Stimulated activated naive CD8-positive, alpha-beta T cell treated with anti-CD3 and anti-CD28 coated beads, Interleukin-15, amount 100 ng/mL, for 72 hours (primary cell): ENCODE measurements around the gene LMLN.
"Not testable (repeated sequence)": the region's sequence is repeated elsewhere in the genome, so short reads cannot be mapped to it uniquely, and the experiment has no call there.

Experiments
- ATAC-seq: fragments of 150-1000 bp; cut with Tn5 transposase; 2 replicates; pipeline ENCODE4 v1.10.0; 2021; ENCODE audit warnings: mild to moderate bottlenecking, moderate library complexity
- DNase-seq, 2 donors: peaks; one replicate each; pipeline ENCODE4 v3.0.0; 2021 to 2022
- H3K27ac Mint-ChIP-seq, 2 donors: one replicate each; pipeline ENCODE4 v1.8.0; 2022; ENCODE audit warnings: mild to moderate bottlenecking in 2 of 2, mixed read lengths in 2 of 2, moderate library complexity in 2 of 2
- H3K27me3 Mint-ChIP-seq: one replicate; pipeline ENCODE4 v1.8.0; 2022; ENCODE audit warnings: mixed read lengths
- H3K4me1 Mint-ChIP-seq: one replicate; pipeline ENCODE4 v1.8.0; 2022; ENCODE audit warnings: mild to moderate bottlenecking, mixed read lengths
- H3K4me3 Mint-ChIP-seq, 2 donors: one replicate each; pipeline ENCODE4 v1.8.0; 2022; ENCODE audit warnings: mild to moderate bottlenecking in 2 of 2, mixed read lengths in 2 of 2, moderate library complexity in 1 of 2
- H3K9me3 Mint-ChIP-seq, 2 donors: one replicate each; pipeline ENCODE4 v1.8.0; 2022; ENCODE audit warnings: mixed read lengths in 2 of 2

The LMLN gene

DNA sequence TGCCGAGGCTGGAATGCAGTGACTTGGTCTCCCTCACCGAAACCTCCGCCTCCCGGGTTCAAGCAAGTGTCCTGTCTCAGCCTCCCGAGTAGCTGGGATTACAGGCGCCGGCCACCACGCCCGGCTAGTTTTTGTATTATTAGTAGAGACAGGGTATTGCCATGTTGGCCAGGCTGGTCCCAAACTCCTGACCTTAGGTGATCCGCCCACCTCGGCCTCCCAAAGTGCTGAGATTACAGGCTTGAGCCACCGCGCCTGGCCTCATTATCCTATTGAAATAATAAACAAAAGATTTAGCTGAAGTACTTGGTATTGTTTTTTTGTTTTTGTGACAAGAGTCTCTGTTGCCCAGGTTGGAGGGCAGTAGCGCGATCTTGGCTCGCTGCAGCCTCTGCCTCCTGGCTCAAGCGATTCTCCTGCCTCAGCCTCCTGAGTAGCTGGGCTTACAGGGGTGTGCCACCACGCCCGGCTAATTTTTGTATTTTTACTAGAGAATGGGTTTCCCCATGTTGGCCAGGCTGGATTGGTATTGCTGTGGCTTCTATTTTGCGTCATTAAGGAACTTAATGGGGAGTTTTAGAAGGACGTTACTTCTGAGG lies 8.5 kb upstream of the LMLN start:
- H3K9me3 Mint-ChIP-seq, result no peaks in the 10 kb centered on the region
- DNase-seq (no peak), ATAC-seq (no peak)
- H3K4me1 Mint-ChIP-seq, result peaks cover 63% of the 10 kb centered on the region
- peak overlapping the region; percentile 96 to 97 for H3K4me3 Mint-ChIP-seq
- H3K27me3 Mint-ChIP-seq, result no peaks in the 10 kb centered on the region
- H3K27ac Mint-ChIP-seq, result peak overlapping the region; percentile 99 to 100

DNA sequence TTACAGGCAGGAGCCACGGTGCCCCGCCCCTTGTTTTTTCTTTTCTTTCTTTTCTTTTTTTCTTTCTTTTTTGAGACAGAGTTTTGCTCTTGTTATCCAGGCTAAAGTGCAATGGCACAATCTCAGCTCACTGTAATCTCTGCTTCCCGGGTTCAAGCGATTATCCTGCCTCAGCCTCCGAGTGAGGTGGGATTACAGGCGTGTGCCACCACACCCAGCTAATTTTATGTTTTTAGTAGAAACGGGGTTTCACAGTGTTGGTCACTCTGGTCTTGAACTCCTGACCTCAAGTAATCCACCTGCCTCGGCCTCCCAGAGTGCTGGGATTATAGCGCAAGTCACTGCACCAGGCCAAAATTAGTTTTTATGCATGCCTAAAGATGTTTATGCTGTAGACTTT lies 7.6 kb upstream of the LMLN start:
- peak overlapping the region; percentile 63 to 80 for H3K27ac Mint-ChIP-seq
- ATAC-seq (no peak), DNase-seq (no peak)
- peaks cover 72% of the 10 kb centered on the region for H3K4me1 Mint-ChIP-seq
- no peaks in the 10 kb centered on the region for H3K9me3 Mint-ChIP-seq
- H3K27me3 Mint-ChIP-seq, result no peaks in the 10 kb centered on the region
- H3K4me3 Mint-ChIP-seq, result peak overlapping the region; percentile 79 to 80

DNA sequence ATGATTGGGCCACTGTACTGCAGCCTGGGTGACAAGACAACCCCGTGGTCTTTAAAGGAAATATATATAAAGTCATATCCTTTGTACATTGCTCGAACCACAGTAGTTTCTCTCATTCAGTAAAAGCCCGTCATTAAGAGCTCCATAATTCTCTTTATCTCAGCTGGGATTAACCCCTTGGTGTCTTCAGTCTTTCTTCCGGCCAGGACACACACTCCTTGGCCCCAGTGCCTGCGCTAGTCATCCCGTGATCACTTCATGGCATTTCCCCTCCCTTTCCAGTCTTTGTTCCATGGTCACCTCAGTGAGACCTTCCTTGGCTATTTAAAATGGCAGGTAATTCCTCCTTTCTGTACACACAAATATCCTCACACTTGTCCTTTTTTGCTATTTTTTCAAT lies 6.7 kb upstream of the LMLN start:
- Mint-ChIP-seq H3K4me1 (peaks cover 80% of the 10 kb centered on the region), H3K4me3 (peak overlapping the region; percentile 79 to 80), H3K9me3 (no peaks in the 10 kb centered on the region), H3K27ac (peak overlapping the region; percentile 61 to 64), H3K27me3 (no peaks in the 10 kb centered on the region)
- DNase-seq (no peak), ATAC-seq (no peak)

DNA sequence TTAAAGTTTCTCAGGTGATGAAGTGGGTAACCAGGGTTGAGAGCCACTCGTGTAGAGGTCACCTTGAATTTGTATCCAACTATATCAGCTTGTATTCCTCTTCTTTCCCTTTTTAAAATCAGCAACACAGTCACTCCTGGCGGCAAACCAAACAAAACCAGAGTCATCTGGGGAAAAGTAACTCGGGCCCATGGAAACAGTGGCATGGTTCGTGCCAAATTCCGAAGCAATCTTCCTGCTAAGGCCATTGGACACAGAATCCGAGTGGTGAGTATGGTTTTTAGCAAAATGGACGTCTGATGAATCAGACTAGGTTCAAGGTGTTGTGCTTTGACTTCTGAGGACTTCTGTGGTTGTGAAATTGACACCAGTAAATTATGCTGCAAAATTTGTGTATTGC lies 6.1 kb upstream of the LMLN start:
- no peaks in the 10 kb centered on the region for H3K27me3 Mint-ChIP-seq
- H3K9me3 Mint-ChIP-seq, result no peaks in the 10 kb centered on the region
- peak overlapping the region in 1 of 2 donors; percentile 76 for H3K27ac Mint-ChIP-seq
- DNase-seq (no peak), ATAC-seq (no peak)
- H3K4me3 Mint-ChIP-seq, result peak overlapping the region; percentile 79 to 80
- H3K4me1 Mint-ChIP-seq, result peaks cover 84% of the 10 kb centered on the region

DNA sequence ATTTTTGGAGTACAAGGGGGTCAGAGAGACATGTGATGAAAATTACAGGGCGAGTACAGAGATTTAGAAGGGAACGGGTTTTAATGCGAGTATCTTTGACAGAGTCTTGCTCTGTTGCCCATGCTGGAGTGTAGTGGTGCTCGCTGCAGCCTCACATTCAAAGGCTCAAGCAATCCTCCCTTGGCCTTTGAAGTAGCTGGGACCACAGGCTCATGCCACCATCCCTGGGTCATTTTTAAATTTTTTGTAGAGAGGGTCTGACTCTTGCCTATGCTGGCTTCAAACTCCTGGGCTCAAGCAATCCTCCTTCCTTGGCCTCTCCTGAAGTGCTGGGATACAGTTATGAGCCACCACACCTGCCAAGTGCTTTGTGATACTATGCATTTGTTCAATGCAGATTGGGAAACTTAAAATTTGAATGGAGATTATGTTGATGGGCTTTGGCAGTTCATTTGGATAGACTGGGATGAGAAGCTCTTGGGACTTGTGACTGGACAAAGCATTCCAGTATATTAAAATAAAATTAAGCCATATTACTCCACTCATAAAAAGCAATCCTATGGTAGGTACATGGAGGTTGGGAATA lies 4.0 kb upstream of the LMLN start:
- Mint-ChIP-seq H3K4me1 (peaks cover 87% of the 10 kb centered on the region), H3K27ac (no peak overlapping the region), H3K4me3 (no peak overlapping the region), H3K27me3 (no peaks in the 10 kb centered on the region), H3K9me3 (no peaks in the 10 kb centered on the region)
- DNase-seq (no peak), ATAC-seq (no peak)

DNA sequence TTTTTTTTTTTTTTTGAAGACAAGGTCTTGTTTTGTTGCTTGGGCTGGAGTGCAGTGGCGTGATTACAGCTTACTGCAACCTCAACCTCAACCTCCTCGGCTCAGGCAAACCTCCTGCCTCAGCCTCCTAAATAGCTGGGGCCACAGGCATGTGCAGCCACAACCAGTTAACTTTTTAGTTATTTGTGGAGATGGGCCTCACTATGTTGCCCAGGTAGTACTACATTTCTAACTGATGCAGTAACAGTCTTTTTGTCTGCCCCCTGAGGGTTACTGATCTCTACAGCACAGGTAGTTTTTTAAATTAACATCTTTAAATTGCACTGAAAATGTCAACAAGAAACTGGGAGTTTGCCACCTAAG lies 3.4 kb upstream of the LMLN start:
- Mint-ChIP-seq H3K4me3 (no peak overlapping the region), H3K27ac (no peak overlapping the region), H3K27me3 (no peaks in the 10 kb centered on the region), H3K4me1 (peaks cover 87% of the 10 kb centered on the region), H3K9me3 (no peaks in the 10 kb centered on the region)
- no peak for DNase-seq
- ATAC-seq, result no peak

DNA sequence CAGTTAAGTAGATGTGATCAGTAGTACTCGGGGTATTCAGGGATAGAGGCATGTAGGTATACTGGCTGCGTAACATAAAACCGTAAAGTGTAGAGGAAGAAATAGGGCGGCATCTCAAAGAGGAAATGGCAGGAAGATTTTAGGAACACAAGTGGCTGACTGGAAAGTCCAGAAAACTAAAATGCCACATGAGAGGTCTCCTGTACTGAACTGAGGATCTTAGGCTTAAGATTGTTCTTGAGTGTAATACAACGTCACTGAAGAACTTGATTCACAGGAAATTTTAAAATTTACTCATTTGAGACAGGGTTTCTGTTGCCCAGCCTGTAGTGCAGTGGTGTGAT lies 2.3 kb upstream of the LMLN start:
- Mint-ChIP-seq H3K4me1 (peaks cover 85% of the 10 kb centered on the region), H3K27ac (no peak overlapping the region)
- no peak for DNase-seq

DNA sequence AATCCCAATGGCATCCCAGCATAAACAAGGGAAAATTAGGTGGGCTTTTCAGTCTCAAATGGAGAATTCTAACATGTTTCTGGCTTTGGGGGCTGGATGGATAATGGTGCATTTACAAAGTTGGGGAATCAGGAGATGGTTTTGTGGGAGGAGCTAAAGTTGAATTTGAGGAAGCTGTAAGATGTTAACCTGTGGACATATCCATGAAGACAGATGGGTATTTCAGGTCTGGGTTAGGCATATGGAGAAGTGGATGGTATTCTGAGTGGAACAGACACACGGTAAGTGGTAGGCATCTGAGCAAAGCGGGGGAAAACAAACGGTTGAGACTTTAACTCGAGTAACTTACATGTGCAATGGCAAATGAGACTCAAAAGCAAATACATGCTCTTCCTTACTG lies 1.7 kb upstream of the LMLN start:
- Mint-ChIP-seq H3K4me3 (peak overlapping the region; percentile 42 to 96), H3K27me3 (no peaks in the 10 kb centered on the region), H3K9me3 (no peaks in the 10 kb centered on the region), H3K27ac (no peak overlapping the region), H3K4me1 (peaks cover 83% of the 10 kb centered on the region)
- no peak for ATAC-seq
- no peak for DNase-seq

More for the DNA sequence above, 2.3 kb upstream of the LMLN start:
- no peaks in the 10 kb centered on the region for H3K9me3 Mint-ChIP-seq
- no peaks in the 10 kb centered on the region for H3K27me3 Mint-ChIP-seq
- H3K4me3 Mint-ChIP-seq, result no peak overlapping the region
- no peak for ATAC-seq

DNA sequence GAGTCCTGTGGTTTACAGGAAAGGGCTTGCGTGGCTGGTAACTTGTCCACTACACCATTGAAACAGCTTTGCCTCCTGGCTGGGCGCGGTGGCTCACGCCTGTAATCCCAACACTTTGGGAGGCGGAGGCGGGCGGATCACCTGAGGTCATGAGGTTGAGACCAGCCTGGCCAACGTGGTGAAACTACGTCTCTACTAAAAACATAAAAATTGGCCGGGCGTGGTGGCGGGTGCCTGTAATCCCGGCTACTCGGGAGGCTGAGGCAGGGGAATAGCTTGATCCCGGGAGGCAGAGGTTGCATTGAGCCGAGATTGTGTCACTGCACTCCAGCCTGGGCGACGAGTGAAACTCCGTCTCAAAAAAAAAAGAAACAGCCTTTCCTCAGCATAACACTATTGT lies 1.2 kb upstream of the LMLN start:
- ATAC-seq, H3K27ac Mint-ChIP-seq, H3K27me3 Mint-ChIP-seq, DNase-seq, H3K9me3 Mint-ChIP-seq: not testable (repeated sequence)
- Mint-ChIP-seq H3K4me1 (peaks cover 81% of the 10 kb centered on the region), H3K4me3 (peak overlapping the region; percentile 42 to 96)

DNA sequence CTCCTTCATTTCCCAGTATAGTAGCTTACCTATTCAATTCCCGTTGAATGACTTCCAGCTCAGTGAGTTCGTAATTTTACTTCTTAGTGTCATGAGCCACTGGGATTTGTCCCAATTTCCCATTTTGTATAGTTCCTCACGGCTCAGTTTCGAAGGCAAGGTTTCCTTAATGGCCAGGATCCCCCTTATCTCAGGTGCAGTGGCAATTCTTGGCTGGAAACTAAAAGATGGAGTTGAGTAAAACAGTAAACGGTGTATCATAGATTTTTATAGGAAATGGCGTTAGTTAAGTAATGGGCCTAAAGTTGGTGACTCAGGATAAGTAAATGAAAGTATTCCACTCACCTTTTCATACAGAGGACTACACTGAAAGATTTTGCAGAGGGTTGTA lies 522 bp upstream of the LMLN start:
- DNase-seq (no peak), ATAC-seq (peak; percentile 10)
- Mint-ChIP-seq H3K4me3 (peak overlapping the region; percentile 86 to 96), H3K4me1 (peaks cover 75% of the 10 kb centered on the region), H3K27ac (peak overlapping the region; percentile 92 to 95), H3K9me3 (no peaks in the 10 kb centered on the region), H3K27me3 (no peaks in the 10 kb centered on the region)

DNA sequence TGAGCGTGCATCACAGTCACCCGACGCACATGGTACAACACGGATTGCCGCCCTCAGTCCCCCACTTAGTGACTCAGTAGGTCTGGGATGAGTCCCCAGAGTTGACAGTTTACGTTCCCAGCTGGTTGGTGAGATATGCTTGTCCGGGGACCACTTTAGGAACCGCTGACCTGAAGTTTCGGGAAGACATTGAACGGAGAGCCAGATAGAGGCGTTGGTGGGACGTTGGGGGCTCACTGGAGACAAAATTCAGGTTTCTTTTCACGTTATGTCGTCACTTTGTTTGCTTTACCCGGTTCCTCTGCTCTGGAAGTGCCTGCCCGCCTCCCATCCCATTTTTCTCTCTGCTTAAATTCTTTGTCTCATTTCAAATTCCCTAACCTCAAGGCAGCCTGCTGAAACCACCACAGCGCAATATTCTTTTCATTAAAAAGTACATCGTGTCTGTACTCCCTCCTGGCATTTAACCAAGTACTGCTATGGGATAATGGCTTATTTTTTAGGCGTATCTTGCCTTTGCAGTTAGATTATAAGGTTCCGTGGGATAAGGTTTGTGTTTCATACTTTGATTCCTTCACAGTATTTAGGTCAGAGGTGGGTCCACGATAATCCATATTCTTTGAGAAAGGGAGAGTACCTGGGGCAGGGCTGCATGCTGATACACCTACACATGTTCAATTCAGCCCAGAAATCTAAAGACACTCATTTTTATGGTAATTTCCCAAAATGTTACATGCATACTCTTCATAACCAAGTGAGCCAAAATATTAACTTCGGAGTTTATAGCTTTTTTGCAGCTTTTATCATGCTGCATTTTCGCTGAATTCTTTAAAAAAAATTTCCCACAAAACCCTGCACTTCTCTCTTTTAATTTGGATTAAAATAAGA lies 921 bp downstream of the LMLN start:
- H3K9me3 Mint-ChIP-seq, result no peaks in the 10 kb centered on the region
- ATAC-seq (no peak), DNase-seq (no peak)
- peak overlapping the region; percentile 86 to 96 for H3K4me3 Mint-ChIP-seq
- H3K4me1 Mint-ChIP-seq, result peaks cover 62% of the 10 kb centered on the region
- peak overlapping the region; percentile 88 to 95 for H3K27ac Mint-ChIP-seq
- no peaks in the 10 kb centered on the region for H3K27me3 Mint-ChIP-seq

DNA sequence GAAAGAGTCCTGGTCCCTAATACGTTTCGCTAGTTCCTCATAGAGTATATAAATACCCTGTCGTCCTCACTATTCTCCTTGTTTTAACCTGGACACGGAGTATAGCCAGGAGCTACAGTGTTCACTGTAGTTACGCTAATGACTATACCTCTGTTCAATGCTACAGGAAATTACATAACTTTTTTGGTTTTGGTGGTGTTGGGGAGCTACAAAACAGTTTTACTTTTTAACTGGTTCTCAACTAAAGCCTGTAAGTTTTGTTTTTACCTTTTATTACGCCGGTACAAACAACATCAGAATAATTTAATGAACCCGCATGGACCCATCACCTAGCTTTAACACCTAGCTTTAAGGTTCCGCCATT lies 1.5 kb downstream of the LMLN start:
- DNase-seq, result no peak
- peak overlapping the region in 1 of 2 donors; percentile 88 for H3K27ac Mint-ChIP-seq
- H3K4me1 Mint-ChIP-seq, result peaks cover 62% of the 10 kb centered on the region
- no peak for ATAC-seq
- no peaks in the 10 kb centered on the region for H3K9me3 Mint-ChIP-seq
- peak overlapping the region; percentile 86 to 96 for H3K4me3 Mint-ChIP-seq
- no peaks in the 10 kb centered on the region for H3K27me3 Mint-ChIP-seq

DNA sequence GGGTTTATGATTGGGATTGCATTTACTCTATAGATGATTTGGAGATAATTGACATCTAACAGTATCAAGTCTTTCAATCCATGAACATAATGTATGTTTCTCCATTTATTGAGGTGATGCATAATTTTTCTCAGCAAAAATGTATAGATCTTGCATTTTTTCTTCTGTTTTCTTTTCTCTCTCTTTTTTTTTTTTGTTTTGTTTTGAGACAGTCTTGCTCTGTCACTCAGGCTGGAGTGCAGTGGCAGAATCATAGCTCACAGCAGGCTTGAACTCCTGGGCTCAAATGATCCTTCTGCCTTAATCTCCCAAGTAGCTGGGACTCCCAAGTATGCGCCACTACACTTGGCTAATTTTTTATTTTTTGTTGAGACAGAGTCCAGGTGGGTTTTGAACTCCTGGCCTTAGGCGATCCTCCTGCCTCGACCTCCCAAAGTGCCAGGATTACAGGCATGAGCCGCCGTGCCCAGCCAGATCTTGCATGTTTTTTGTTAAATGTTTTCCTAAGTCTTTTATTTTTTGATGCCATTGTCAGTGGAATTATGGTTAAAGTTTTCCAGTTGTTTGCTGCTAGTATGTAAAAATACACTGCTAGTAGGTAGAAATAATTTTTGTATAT lies 3.1 kb downstream of the LMLN start:
- Mint-ChIP-seq H3K27me3 (no peaks in the 10 kb centered on the region), H3K27ac (no peak overlapping the region), H3K4me3 (no peak overlapping the region)

DNA sequence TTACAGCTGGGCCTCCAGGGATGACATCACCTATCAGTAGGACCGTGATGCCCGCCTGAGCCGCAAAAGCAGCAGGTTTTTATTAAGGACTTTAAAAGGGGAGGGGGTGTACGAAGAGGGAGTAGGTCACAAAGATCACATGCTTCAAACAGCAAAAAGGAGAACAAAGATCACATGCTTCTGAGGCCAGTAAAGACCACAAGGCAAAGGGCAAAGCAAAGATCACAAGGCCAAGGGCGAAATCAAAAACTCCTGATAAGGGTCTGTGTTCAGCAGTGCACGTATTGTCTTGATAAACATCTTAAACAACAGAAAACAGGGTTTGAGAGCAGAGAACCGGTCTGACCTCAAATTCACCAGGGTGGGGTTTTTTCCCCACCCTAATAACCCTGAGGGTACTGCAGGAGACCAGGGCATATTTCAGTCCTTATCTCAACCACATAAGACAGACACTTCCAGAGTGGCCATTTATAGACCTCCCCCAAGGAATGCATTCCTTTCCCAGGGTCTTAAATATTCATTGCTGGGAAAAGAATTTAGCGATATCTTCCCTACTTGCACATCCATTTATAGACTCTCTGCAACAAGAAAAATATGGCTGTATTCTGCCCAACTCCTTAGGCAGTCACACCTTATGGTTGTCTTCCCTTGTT lies 7.4 kb downstream of the LMLN start:
- H3K27me3 Mint-ChIP-seq, H3K4me3 Mint-ChIP-seq, H3K27ac Mint-ChIP-seq, DNase-seq, ATAC-seq: not testable (repeated sequence)
- Mint-ChIP-seq H3K9me3 (peaks cover 5 to 18% of the 10 kb centered on the region in 2 donors), H3K4me1 (peaks cover 13% of the 10 kb centered on the region)

More for the DNA sequence above, 3.1 kb downstream of the LMLN start:
- no peak for ATAC-seq
- no peak for DNase-seq
- Mint-ChIP-seq H3K9me3 (peaks cover 5 to 13% of the 10 kb centered on the region in 2 donors), H3K4me1 (peaks cover 47% of the 10 kb centered on the region)

DNA sequence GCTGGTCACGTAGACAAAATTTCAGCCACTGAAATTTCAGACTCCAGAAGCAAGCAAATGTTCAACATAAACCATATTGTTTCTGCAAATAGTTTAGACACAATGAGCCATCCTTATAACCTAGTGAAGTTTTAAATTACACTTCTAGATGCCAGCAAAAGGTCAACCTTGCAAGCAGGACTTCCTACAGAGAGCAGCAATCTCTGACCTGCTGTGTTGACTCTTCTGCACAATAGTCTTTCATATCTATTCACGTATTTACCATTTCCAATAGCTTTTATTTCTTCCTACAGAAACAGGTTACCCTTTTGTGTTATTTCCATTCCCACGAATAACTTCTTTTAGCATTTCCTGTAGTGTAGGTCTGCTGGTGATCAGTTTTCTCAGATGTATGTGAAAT lies 10.6 kb downstream of the LMLN start:
- ATAC-seq (no peak), DNase-seq (no peak)
- H3K9me3 Mint-ChIP-seq, result peaks cover 5 to 21% of the 10 kb centered on the region in 2 donors
- H3K27ac Mint-ChIP-seq, result no peak overlapping the region
- no peak overlapping the region for H3K4me3 Mint-ChIP-seq
- peaks cover 6% of the 10 kb centered on the region for H3K4me1 Mint-ChIP-seq
- H3K27me3 Mint-ChIP-seq, result no peaks in the 10 kb centered on the region
